ENCODE measurements around the gene FIGNL2. TPM values are rescaled to one million over a fixed set of nuclear protein-coding genes. Genes with fewer than 3 reads are reported as not detected.

The FIGNL2 gene
- total RNA-seq, 1 donor from 2014 or later: 39.7 TPM

DNA sequence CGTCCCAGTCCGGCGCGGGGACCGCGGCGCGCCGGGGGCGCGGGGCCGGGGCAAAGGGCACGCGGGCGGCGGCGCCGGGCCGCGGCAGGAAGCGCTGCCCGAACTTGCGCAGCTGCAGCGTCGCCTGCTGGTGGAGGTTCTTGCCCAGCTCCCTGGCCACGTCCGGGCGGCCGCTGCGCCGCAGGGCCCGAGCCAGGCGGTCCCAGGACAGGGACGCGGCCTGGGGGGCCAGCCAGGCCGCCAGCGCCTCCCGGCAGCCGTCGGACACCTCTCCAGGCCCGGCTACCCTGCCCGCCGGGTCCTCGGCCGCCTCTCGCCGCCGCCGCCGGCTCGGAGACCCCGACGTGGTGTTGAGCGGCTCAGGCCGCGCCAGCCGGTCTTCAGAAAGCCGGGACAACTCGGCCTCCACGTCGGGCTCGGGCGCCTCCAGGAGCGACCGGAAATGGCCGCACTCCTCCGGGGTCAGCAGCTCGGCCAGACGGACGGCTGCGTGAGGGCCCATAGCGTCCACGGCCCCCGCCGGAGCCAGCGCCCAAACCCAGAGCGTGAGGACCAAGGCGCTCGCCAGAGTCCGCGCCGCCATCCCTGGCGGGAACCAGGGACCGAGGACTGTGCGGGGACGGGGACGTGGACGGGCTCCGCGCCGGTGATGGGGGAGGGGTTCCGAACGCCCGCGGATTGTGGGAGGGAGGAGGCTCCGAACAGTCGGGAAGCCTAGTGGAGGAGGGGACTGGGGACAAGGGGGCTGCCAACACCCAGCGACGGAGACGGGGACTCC, 34.0 kb downstream of the FIGNL2 start:
- no peak overlapping the region for H3K27ac Mint-ChIP-seq (ENCODE audit: unreplicated experiment)
- H3K4me3 Mint-ChIP-seq: peak overlapping the region; percentile 81
- no peaks in the 10 kb centered on the region for H3K9me3 Mint-ChIP-seq
- peaks cover 27% of the 10 kb centered on the region for H3K27me3 Mint-ChIP-seq (ENCODE audit: low read depth)
- TF ChIP-seq, protein P1, sequence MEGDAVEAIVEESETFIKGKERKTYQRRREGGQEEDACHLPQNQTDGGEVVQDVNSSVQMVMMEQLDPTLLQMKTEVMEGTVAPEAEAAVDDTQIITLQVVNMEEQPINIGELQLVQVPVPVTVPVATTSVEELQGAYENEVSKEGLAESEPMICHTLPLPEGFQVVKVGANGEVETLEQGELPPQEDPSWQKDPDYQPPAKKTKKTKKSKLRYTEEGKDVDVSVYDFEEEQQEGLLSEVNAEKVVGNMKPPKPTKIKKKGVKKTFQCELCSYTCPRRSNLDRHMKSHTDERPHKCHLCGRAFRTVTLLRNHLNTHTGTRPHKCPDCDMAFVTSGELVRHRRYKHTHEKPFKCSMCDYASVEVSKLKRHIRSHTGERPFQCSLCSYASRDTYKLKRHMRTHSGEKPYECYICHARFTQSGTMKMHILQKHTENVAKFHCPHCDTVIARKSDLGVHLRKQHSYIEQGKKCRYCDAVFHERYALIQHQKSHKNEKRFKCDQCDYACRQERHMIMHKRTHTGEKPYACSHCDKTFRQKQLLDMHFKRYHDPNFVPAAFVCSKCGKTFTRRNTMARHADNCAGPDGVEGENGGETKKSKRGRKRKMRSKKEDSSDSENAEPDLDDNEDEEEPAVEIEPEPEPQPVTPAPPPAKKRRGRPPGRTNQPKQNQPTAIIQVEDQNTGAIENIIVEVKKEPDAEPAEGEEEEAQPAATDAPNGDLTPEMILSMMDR (conservative IDR thresholded peaks at IDR 0.05): peak; percentile 69
- H3K36me3 Mint-ChIP-seq (ENCODE audit: low read depth): peaks cover 4% of the 10 kb centered on the region
- peaks cover 27% of the 10 kb centered on the region for H3K4me1 Mint-ChIP-seq
- peak; percentile 78 for DNase-seq (ENCODE audit: low read depth, low spot score)

DNA sequence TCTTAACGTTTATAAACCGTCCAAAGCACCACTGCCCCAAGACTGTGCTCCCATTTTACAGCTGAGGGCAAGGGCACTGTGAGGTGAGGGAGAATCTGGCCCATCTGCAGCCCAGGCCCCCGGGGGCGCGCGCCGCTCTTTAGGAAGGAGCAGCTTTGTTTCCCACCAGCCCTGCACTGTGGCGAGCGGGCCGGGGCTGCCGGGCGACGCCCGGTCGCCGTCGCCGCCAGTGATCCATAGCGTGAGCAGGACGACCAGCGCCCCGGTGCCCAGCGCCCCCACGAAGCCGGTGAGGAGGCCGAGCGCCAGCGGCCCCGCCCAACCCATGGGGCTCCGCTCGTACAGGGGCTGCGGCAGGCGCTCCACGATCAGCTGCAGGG, 34.6 kb downstream of the FIGNL2 start:
- Mint-ChIP-seq H3K4me3 (peak overlapping the region; percentile 38), H3K36me3 (ENCODE audit: low read depth) (peaks cover 4% of the 10 kb centered on the region)

DNA sequence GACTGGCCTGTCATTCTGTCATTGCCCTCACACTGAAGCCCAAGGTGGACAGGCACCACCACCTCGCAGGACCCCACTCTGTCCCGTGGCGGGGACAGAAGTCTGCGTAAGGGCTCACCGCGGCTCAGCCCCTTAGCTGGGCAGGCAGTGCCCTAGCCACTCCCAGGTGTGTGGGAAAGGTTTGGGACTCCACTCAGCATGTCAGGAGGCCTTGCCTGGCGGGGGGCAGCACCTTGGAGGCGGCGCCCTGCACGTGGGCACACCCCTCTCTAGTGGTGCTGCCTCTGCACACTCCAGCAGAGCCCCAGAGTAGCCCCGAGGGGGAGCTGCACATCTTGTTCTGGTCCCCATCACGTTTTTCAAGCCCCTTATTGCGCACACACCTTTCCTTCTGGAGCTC, 35.6 kb downstream of the FIGNL2 start:
- no peak overlapping the region for H3K27ac Mint-ChIP-seq (ENCODE audit: unreplicated experiment)
- H3K36me3 Mint-ChIP-seq (ENCODE audit: low read depth): peaks cover 7% of the 10 kb centered on the region
- H3K4me3 Mint-ChIP-seq: peak overlapping the region; percentile 75
- peaks cover 26% of the 10 kb centered on the region for H3K4me1 Mint-ChIP-seq
- TF ChIP-seq, protein P1 (conservative IDR thresholded peaks at IDR 0.05): no peak
- no peak for DNase-seq (ENCODE audit: low read depth, low spot score)
- H3K9me3 Mint-ChIP-seq: no peaks in the 10 kb centered on the region
- peaks cover 27% of the 10 kb centered on the region for H3K27me3 Mint-ChIP-seq (ENCODE audit: low read depth)

More for the DNA sequence above, 34.6 kb downstream of the FIGNL2 start:
- peaks cover 26% of the 10 kb centered on the region for H3K4me1 Mint-ChIP-seq
- DNase-seq (ENCODE audit: low read depth, low spot score): no peak
- H3K27ac Mint-ChIP-seq (ENCODE audit: unreplicated experiment): no peak overlapping the region
- peaks cover 27% of the 10 kb centered on the region for H3K27me3 Mint-ChIP-seq (ENCODE audit: low read depth)
- H3K9me3 Mint-ChIP-seq: no peaks in the 10 kb centered on the region
- TF ChIP-seq, protein P1 (conservative IDR thresholded peaks at IDR 0.05): no peak

DNA sequence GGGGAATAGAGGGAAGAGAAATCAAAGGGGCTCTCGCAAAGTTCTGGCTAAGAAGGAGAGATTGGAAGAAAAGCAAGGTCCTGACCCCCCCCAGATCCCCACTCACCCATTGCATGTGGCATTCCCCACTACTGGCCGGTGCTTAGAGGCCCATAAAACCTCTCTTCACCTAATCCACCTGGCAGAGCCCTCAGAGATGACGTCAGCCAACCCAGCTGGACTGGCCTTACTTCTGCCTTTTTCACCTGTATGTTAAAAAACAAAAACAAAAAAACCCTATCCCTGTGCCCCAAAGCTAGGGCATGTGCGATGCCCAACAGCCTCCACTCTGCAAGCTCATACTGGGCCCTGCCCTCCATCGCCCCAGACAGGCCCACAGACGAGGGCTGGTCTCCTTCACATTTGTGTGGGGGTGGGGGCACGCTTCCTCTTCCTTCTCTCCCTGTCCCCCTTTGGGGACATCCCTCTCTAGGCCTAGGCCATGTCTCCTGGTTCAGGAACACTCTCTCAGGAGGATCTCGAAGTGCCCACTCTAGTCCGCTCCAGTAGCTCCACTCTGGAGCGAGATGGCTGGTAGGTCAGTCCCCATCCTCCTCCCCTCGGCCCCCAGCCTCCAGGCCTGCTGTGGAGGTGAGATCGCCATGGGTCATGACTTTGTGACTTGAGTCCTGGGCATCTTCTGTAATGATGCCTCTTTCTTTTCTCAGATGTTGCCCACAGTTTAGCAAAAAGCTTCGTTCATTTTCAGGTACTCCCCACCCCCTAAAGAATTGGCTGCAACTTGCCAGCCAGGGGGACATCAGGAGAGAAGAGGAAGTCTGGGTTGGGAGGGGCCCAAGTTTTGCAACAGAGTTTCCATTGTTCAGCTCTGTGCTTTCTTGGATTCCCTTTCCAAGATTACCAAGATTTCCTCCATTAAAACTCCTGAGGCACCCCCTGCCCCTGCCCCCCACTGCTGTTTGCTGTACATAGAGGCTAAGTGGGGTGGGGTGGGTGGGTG, 37.0 kb downstream of the FIGNL2 start:
- Mint-ChIP-seq H3K4me1 (peaks cover 26% of the 10 kb centered on the region), H3K27me3 (ENCODE audit: low read depth) (peaks cover 18% of the 10 kb centered on the region), H3K4me3 (peak overlapping the region; percentile 58), H3K9me3 (no peaks in the 10 kb centered on the region), H3K27ac (ENCODE audit: unreplicated experiment) (peak overlapping the region; percentile 73), H3K36me3 (ENCODE audit: low read depth) (peaks cover 7% of the 10 kb centered on the region)
- DNase-seq (ENCODE audit: low read depth, low spot score): no peak
- TF ChIP-seq, protein P1 (conservative IDR thresholded peaks at IDR 0.05): no peak

DNA sequence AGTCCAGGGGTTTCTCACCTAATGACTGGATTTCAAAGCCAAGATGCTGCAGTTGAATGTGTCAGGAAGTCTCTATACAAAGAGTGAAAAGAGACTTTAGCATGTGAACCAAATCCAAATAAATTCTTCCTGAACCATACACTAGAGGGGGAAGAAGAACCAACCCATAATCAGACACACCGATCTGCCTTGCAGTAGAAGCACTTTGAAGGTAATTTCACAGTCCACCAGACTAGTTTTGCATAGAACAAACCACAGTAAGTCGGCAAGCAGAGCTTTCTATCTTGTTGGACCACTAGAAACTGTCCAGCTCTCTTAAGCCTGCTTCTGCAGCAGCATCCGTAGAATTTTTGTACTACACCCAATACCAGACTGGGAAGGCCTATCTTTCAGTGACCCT, 39.3 kb downstream of the FIGNL2 start:
- Mint-ChIP-seq H3K9me3 (no peaks in the 10 kb centered on the region), H3K4me3 (no peak overlapping the region), H3K27ac (ENCODE audit: unreplicated experiment) (no peak overlapping the region), H3K27me3 (ENCODE audit: low read depth) (peaks cover 3% of the 10 kb centered on the region), H3K36me3 (ENCODE audit: low read depth) (peaks cover 10% of the 10 kb centered on the region), H3K4me1 (peaks cover 11% of the 10 kb centered on the region)
- TF ChIP-seq, protein P1 (conservative IDR thresholded peaks at IDR 0.05): no peak
- no peak for DNase-seq (ENCODE audit: low read depth, low spot score)

All from neural crest cell (in vitro differentiated cells).